Measurements from ENCODE around the gene ZDHHC18.

ZDHHC18 gene

GRCh38 chr1:26900001-26900814 is 73.7 kb downstream of the ZDHHC18 start, which contains the start of gene GPATCH3:
Gene GPATCH3 (minus strand): TSS chr1:26900467. CDS start chr1:26900442, 25 bp downstream.
- CTCF ChIA-PET, result interaction anchor here (0.6 to 1.5 kb wide), 5 partner anchors 11 to 1025 kb away, joined by 3 to 5 read pairs (median 4); partner anchors contain the start of gene NR0B2
- Histone ChIP-seq H3K27ac (ENCODE audit: extremely low read depth, low read depth, low read length) (peak within 1 kb of the TSS; percentile 56), H3K4me3 (ENCODE audit: low read depth, low read length) (peak within 1 kb of the TSS; percentile 99), H3K4me1 (ENCODE audit: control insufficient read depth, insufficient read depth, low read length) (0 out of 2 replicates have a peak, but pooled peaks cover 4% of the 10 kb centered on the region), H3K36me3 (ENCODE audit: control insufficient read depth in 2 of 2, insufficient read depth in 1 of 2, low read length in 2 of 2) (peaks cover 10 to 34% of the 10 kb centered on the region in 2 experiments; a peak in 2 of 3 replicates), H3K9me3 (ENCODE audit: control insufficient read depth, insufficient read depth, low read depth, low read length) (no peaks in the 10 kb centered on the region)
- POLR2A ChIA-PET, result interaction anchor here (0.6 to 3.0 kb wide), 17 partner anchors 9 to 449 kb away, joined by 3 to 53 read pairs (median 4); partner anchors contain the start of genes GPN2, NR0B2, NUDC and ZDHHC18
- TF ChIP-seq ZNF664 (tag by site-specific recombination; IDR thresholded peaks at IDR 0.05) (no peak), ZNF335 (tag by site-specific recombination; conservative IDR thresholded peaks at IDR 0.05) (peak; percentile 83), ZXDB (tag by site-specific recombination; IDR thresholded peaks at IDR 0.05) (peak; percentile 100), GLIS1 (tag by site-specific recombination; IDR thresholded peaks at IDR 0.05) (no peak), ZNF701 (tag by site-specific recombination; IDR thresholded peaks at IDR 0.05) (no peak), SP2 (tag by site-specific recombination; IDR thresholded peaks at IDR 0.05) (peak; percentile 55), ZBTB8A (tag by site-specific recombination; IDR thresholded peaks at IDR 0.05) (peak; percentile 33; the same call in 1 of the 2 replicates), ZNF211 (tag by site-specific recombination; IDR thresholded peaks at IDR 0.05; ENCODE audit: low read depth) (no peak), TRIM28 (IDR thresholded peaks at IDR 0.05; ENCODE audit: borderline replicate concordance, low read length) (peak; percentile 86), PRDM4 (tag by site-specific recombination; IDR thresholded peaks at IDR 0.05) (peak; percentile 57; the same call in 1 of the 2 replicates), ZNF76 (tag by site-specific recombination; IDR thresholded peaks at IDR 0.05; ENCODE audit: borderline replicate concordance, low read depth) (peak; percentile 69; the same call in 1 of the 2 replicates), ZNF514 (tag by site-specific recombination; IDR thresholded peaks at IDR 0.05) (no peak), ZNF704 (tag by site-specific recombination; IDR thresholded peaks at IDR 0.05) (peak; percentile 93), OVOL3 (tag by site-specific recombination; IDR thresholded peaks at IDR 0.05) (no peak; the same call in 1 of the 2 replicates), ZFP37 (tag by site-specific recombination; IDR thresholded peaks at IDR 0.05) (peak; percentile 92; the same call in 1 of the 2 replicates), ZNF155 (tag by site-specific recombination; IDR thresholded peaks at IDR 0.05) (no peak), SP3 (tag by site-specific recombination; IDR thresholded peaks at IDR 0.05) (peak; percentile 73), ZBTB20 (tag by site-specific recombination; IDR thresholded peaks at IDR 0.05) (peak; percentile 29; the same call in 1 of the 2 replicates), ZNF23 (tag by site-specific recombination; IDR thresholded peaks at IDR 0.05; ENCODE audit: borderline replicate concordance) (no peak), KLF8 (tag by site-specific recombination; IDR thresholded peaks at IDR 0.05) (peak; percentile 89), BCL11A (tag by site-specific recombination; IDR thresholded peaks at IDR 0.05; ENCODE audit: low read depth) (no peak)
- TF ChIP-seq, protein P1, sequence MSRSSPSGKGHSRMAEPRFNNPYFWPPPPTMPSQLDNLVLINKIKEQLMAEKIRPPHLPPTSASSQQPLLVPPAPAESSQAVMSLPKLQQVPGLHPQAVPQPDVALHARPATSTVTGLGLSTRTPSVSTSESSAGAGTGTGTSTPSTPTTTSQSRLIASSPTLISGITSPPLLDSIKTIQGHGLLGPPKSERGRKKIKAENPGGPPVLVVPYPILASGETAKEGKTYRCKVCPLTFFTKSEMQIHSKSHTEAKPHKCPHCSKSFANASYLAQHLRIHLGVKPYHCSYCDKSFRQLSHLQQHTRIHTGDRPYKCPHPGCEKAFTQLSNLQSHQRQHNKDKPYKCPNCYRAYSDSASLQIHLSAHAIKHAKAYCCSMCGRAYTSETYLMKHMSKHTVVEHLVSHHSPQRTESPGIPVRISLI (tag by site-specific recombination; IDR thresholded peaks at IDR 0.05), result no peak
- TF ChIP-seq, protein P2, sequence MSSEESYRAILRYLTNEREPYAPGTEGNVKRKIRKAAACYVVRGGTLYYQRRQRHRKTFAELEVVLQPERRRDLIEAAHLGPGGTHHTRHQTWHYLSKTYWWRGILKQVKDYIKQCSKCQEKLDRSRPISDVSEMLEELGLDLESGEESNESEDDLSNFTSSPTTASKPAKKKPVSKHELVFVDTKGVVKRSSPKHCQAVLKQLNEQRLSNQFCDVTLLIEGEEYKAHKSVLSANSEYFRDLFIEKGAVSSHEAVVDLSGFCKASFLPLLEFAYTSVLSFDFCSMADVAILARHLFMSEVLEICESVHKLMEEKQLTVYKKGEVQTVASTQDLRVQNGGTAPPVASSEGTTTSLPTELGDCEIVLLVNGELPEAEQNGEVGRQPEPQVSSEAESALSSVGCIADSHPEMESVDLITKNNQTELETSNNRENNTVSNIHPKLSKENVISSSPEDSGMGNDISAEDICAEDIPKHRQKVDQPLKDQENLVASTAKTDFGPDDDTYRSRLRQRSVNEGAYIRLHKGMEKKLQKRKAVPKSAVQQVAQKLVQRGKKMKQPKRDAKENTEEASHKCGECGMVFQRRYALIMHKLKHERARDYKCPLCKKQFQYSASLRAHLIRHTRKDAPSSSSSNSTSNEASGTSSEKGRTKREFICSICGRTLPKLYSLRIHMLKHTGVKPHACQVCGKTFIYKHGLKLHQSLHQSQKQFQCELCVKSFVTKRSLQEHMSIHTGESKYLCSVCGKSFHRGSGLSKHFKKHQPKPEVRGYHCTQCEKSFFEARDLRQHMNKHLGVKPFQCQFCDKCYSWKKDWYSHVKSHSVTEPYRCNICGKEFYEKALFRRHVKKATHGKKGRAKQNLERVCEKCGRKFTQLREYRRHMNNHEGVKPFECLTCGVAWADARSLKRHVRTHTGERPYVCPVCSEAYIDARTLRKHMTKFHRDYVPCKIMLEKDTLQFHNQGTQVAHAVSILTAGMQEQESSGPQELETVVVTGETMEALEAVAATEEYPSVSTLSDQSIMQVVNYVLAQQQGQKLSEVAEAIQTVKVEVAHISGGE (tag by site-specific recombination; conservative IDR thresholded peaks at IDR 0.05; ENCODE audit: low read depth), result peak; percentile 26; the same call in 1 of the 2 replicates
- TF ChIP-seq, protein P3, sequence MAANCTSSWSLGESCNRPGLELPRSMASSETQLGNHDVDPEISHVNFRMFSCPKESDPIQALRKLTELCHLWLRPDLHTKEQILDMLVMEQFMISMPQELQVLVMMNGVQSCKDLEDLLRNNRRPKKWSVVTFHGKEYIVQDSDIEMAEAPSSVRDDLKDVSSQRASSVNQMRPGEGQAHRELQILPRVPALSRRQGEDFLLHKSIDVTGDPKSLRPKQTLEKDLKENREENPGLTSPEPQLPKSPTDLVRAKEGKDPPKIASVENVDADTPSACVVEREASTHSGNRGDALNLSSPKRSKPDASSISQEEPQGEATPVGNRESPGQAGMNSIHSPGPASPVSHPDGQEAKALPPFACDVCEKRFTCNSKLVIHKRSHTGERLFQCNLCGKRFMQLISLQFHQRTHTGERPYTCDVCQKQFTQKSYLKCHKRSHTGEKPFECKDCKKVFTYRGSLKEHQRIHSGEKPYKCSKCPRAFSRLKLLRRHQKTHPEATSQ (tag by site-specific recombination; IDR thresholded peaks at IDR 0.05), result no peak

All from HEK293 (cell line).